ENCODE measurements around the gene GZMA.
A peak's percentile ranks its signal among the peaks of the same experiment; 100 is the strongest.

Gene GZMA

DNA sequence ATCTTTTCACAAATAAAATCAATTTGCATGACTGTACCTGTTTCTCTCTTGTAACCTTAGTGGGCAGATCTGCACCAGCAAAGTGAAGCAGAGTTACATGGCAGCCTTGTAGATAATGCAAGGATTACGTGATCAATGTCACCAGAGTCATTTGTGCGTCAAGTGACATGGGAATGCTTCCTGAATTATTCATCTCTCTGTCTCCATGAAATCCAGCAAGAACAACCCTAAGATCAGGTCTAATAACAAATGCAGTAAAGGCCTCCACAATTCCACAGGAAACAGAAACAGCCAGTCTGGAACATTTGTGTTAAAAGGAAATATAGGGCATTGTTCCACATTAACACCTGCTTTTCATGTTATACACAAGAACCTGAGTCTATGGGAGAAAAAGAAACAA is 7.8 kb downstream of the GZMA start:
- no peak for DNase-seq (ENCODE audit: low spot score)

DNA sequence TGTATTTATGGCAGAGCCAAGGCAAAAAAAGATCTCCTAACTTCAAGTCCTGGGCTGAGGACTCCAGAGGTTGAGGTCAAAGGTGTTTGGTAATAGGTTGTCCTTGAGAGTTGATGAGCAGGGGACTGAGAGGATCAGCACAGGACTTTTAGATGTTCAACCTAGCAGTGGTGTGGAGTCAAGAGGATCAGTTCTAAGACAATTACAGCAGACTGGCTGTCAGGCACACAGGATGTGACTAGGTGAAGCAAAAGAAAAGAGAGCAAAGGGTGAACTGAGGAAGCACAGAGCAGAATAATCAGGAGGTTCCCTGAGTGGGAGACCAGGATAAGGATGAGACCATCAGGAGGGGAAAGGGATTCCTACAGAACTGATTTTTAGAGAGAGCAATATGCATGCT is 10.9 kb downstream of the GZMA start:
- no peak for DNase-seq (ENCODE audit: low spot score)

DNA sequence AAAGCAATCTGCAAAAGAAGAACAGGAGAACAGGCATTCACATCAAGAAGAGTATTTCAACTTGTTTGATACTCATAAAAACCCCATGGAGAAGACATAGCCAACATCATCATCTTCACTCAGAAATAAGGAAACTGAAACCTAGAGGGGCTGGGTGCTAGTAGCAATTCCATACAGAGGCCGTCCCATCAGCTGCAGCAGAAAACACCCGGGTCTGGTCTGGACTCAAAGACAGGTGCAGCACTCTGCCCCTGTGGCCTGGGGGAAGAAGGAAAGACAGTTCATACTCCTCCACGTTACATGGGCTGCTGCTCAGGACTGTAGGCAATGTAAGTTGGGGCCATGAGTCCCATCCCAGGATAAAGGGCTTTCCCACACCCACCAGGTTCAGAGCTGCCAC is 11.6 kb downstream of the GZMA start:
- DNase-seq (ENCODE audit: low spot score), result no peak

DNA sequence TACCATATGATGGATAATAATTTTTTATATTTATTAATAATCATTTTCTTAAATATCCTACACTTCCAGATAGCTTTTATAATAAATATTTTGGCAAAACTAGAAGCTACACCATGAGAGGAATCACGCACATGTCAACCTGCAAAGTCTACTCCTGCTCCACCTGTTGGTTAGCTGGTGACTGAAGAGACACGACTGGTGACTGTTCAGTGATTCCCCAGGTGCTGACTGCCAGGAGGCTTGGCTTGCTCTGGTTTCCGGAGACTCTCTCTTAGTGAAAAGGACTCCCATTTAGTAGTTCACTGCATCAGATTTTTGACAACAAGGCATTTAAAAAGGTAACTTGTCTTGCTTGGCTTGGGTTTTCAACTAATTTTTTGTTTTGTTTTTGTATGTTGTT is 20.9 kb downstream of the GZMA start:
- DNase-seq (ENCODE audit: low spot score), result no peak

DNA sequence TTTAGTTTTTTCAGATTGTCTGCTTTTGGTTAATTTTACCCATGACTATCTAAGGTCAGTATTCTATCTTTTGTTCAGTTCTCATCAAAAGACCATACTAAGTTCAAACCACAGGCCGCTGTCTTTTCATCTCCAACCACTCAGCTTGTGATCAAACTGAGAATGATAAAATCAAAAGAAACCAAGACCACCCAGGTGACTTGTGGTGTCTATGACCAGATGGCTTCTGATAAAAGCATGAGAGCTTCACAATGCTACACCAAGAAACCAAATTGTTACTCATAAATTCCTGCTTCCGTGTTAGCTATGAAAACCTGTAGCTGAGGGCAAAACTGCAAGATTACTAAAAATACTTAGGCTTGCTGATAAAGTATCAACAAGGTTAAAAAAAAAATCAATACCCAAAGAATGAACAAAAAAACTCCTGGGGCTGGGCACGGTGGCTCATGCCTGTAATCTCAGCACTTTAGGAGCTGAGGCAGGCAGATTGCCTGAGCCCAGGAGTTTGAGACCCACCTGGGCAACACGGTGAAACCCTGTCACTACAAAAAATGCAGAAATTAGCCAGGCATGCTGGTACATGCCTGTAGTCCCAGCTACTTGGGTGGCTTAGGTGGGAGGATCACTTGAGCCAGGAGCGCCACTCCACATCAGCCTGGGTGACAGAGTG is 31.7 kb downstream of the GZMA start:
- no peak for DNase-seq (ENCODE audit: low spot score)

DNA sequence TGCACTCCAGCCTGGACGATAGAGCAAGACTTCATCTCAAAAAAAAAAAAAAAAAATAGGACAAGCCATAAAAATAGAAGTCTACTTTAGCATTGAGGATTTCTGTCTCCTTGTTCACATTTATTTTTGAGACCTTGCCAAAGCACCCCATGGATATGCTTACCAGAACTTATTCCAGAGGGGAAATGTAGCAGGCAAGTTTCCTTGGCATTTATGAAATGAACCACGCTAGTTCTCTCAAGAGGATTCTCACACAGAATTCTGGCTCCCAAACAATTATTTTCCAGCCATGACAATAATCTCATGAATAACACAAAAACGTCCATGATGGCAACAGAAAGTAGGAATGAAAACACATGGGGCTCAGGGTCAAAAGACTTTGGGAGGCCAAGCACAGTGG is 34.1 kb downstream of the GZMA start:
- no peak for DNase-seq (ENCODE audit: low spot score)

DNA sequence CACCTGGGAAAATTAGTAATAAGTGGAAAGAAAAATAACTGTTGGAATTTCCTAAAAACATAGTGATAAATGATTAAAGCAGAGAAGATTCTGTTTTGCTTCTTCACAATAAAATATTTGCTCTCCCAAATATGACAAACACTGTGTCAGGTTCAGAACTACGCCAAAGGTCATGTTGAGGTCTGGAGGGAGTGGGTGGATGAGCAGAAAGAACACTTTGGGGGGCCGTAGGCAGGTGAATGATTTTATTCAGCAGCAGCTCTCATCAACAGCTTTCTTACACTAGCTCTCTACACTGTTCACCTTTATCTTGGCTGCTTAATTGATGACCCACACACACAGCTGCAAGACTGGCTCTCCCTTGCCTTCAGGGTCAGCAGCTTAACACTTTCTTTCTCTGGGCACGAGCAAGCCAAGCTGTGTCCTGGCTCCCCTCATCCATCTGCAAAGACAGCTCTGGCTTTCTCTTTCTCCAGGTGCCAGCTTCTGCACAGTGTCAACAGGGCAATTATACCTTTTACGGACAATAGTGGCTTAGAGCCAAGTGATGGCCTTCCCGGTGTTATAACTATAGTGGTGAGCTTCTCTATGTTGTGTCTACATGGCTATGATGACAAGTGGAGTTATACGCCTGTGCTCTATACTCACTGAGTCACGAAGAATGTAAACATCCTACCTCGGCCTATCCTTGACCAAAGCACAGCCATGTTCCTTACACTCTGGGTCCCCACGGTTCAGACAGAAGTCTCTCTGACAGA is 38.6 kb downstream of the GZMA start:
- DNase-seq (ENCODE audit: low spot score), result no peak

DNA sequence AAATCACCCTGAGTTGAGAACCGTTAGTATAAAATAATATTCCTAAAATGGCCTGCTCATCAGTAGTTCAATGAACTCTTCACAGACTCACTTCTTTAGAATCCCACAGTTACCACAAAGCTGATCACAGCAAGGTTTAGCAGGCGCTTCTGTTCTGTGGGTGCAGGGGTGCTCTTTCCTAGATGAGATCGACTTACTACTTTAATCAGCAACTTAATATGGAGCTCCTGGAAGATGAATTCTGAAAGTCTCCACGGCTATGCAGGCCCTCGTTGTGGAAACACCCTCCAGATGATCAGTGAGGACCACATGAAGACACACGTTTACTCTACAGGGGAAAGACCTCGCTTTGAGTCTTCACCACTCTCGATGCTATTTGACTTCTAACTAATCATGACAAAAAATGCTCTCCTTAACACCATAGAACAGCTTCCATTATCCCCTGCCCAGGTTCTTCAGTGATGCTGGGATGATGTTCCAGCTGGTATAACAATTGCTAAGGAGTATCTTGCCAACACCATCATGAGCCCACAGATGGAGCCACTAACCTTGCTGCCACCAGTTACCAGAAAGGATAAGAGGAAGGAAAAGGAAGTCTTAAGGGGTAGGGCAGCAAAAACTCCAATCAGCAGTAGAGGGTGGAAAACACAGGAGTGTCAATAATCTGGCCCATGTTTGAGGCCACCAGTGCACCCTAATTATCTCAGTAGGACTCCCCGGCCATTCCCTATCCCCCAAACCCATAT is 39.7 kb downstream of the GZMA start:
- DNase-seq (ENCODE audit: low spot score), result no peak

DNA sequence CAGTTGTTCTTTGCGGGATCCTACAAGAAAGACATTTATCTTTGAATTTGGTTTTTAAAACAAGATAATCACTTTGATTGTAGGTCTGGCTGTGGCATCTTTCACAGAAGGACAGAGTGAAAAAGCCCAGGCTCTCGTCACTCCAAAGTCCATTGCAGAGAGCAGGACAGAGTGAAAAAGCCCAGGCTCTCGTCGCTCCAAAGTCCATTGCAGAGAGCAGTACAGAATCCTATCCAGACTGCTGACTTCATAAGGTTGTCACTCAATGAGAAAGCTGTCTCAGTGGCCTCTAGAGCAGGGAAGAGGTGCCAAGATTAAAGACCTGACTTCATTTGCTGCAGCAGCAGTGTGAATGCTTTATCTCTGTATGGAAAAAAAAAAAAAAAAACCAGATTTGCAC is 41.2 kb downstream of the GZMA start:
- no peak for DNase-seq (ENCODE audit: low spot score)

DNA sequence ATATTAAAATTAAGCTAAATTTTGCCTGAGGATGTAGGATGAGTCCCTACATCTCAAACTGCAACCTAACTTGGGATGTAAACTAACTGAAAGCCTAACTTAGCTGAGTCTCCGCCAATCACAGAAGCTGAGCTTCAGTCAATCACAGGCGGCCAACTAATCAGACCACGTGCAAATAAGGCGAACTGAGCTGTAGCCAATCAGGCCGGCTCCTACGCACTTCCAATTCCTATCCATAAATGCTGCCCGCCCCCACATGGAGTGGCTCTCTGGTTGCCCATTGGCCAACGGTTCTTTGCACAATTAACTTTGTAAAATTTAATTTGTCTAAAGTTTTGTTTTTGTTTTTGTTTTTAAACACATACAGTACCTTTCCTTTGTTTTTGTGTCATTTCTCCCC is 43.6 kb downstream of the GZMA start:
- DNase-seq (ENCODE audit: low spot score), result no peak

DNA sequence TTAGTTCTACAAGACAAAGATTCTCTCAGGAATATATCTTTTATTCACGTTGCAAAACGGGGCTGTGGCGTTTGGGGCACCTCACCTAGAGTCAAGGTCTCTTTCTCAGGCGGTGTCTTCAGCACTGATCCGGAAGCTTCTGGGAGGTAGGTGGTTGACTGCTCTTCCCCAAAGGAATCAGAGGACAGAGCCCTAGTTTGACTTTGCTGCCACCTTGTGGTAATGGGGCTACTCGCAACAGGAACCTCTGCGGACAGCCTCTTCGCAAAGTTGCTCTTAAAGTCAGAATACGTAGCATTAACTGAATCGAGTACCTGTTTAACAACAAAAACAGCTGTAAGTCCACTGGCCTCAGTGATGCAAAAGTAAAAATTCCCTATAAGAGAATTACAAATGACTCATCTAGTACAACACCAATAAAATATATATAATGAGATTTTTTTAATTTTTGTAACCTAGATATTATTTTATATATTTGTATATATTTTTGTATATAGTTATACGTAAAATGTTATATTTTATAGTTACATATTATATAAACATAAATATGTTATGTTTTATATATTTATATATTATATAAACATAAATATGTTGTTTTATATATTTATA is 44.2 kb downstream of the GZMA start:
- peak; percentile 85 for DNase-seq (ENCODE audit: low spot score)

DNA sequence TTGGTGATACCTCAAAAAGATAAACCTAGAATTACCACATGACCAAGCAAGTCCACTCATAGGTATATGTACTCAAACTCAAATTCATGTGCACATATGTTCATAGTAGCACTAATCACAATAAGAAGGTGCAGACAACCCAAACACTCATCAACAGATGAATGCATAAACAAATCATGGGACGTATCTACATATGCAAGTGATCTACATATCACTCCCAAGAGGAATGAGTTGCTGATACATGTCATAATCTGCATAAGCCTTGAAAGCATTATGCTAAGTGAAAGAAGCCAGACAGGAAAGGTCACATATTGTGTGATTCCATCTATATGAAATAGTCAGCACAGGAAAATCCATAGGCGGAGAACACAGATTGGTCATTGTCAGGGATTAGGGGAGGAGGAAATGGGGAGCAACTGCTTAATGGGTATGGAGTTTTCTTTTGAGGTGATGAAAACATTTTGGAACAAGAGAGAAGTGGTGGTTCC is 46.9 kb downstream of the GZMA start:
- DNase-seq (ENCODE audit: low spot score), result no peak

DNA sequence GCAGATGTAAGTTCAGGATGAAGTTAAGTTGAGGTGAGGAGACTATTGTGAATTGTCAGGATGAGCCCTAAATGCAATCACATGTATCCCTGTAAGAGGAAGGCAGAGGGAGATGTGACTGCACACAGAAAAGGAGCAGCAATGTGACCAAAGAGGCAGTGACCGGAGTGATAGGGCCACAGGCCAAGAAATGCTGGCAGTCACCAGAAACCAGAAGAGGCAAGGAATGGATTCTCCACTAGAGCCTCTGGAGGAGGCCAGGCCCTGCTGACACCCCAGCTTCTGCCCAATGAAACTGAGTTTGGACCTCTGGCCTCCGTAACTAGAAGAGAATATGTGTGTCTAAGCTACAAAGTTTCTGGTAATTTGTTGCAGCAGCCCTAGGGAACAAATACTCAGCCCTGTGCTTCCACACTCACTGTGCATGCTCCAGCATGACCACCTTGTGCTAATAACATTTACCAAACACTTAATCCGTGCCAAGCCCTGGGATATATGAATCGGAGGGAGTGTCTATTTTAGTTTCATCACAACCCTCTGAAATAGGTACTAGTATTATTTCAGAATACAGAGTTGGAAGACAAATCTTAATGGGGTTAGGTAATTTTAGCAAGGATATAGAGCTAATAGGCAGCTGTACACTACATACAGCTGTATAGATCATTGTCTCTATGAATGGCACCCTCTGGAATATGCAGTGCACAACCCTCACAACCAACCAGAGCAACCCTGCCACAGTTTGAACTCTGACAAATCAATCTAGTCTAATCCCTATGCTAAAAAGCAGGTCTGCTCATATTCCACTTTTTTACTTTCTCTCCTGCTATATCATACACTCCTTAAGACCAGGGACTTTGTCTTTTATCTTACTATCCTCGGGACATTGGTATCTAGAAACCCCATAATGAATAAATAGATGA is 49.7 kb downstream of the GZMA start:
- DNase-seq (ENCODE audit: low spot score), result no peak

DNA sequence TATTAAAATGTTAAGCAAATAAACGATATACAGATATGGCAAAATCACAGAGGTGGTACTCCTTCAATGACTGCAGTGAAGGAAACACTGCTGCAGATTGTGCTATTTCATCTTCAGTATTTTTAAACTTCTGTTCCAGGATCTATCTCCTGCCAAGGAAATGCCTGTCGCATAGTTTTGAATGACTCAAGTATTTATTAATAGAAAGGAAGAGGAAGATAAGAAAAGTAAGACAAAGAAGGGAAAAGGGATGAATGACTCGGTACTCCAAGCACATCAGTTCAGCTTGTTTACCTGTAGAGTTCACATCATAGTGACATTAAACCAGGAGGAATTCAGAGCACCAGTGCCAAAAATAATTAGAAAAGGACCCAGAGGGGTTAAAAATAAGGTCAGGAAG is 52.4 kb downstream of the GZMA start:
- no peak for DNase-seq (ENCODE audit: low spot score)
